MCF 10A (cell line): ENCODE results near the gene FBXO47. TPM values are rescaled to one million over a fixed set of nuclear protein-coding genes. Genes with fewer than 3 reads are reported as not detected.
"Not testable (repeated sequence)": the region's sequence is repeated elsewhere in the genome, so short reads cannot be mapped to it uniquely, and the experiment has no call there.

Source experiments
- BruUV-seq: library from RNA; stranded (reverse); fragments of 400-500 nt; replicated peaks from 2 replicates; lab custom pipeline; 2021; lab: Mats Ljungman, UMichigan
- CTCF ChIA-PET: fragments of 300-600 bp; sonication (Branson Sonifier 250); formaldehyde crosslinking; extraction: SDS; loops from one replicate; lab custom pipeline; 2021; ENCODE audit warnings: antibody characterized with exemption, inconsistent platforms; lab: Yijun Ruan, JAX
- POLR2A ChIA-PET: fragments of 300-600, 350-650 bp; sonication (Branson Sonifier 250); formaldehyde crosslinking; extraction: SDS; loops from one replicate; lab custom pipeline; 2020; ENCODE audit warnings: antibody characterized with exemption, inconsistent platforms; lab: Yijun Ruan, JAX
- DNase-seq: peaks from one replicate; pipeline ENCODE4 v3.0.0-alpha.2; 2018; ENCODE audit not compliant: unreplicated experiment
- H3K27ac Mint-ChIP-seq: one replicate; pipeline ENCODE4 v1.8.0; 2022; ENCODE audit warnings: mild to moderate bottlenecking, low read depth, mixed read lengths; ENCODE audit not compliant: unreplicated experiment
- H3K27me3 Mint-ChIP-seq: one replicate; pipeline ENCODE4 v1.8.0; 2022; ENCODE audit warnings: mixed read lengths; ENCODE audit not compliant: insufficient read depth, unreplicated experiment
- H3K36me3 Mint-ChIP-seq: one replicate; pipeline ENCODE4 v1.8.0; 2022; ENCODE audit warnings: mild to moderate bottlenecking, moderate library complexity, mixed read lengths; ENCODE audit not compliant: insufficient read depth, unreplicated experiment
- H3K4me1 Mint-ChIP-seq: one replicate; pipeline ENCODE4 v1.8.0; 2022; ENCODE audit warnings: mixed read lengths; ENCODE audit not compliant: insufficient read depth, unreplicated experiment
- H3K4me3 Mint-ChIP-seq: one replicate; pipeline ENCODE4 v1.8.0; 2022; ENCODE audit warnings: mild to moderate bottlenecking, moderate library complexity, mixed read lengths; ENCODE audit not compliant: unreplicated experiment
- H3K9me3 Mint-ChIP-seq: one replicate; pipeline ENCODE4 v1.8.0; 2022; ENCODE audit warnings: mixed read lengths; ENCODE audit not compliant: unreplicated experiment
- intact Hi-C: fragments of 100-400 bp; cut with micrococcal nuclease; formaldehyde crosslinking; loops from 2 replicates; pipeline ENCODE4 v1.14.1; 2022
- total RNA-seq: library from RNA; stranded (reverse); gene quantifications from 2 replicates; pipeline ENCODE4 v1.2.3, GENCODE V29; 2022
- TF ChIP-seq, protein P1 (sequence below): fragments of 200-600 bp; IDR thresholded peaks from one replicate; pipeline ENCODE4 v1.8.0; 2022; ENCODE audit warnings: antibody characterized with exemption, mild to moderate bottlenecking; ENCODE audit not compliant: unreplicated experiment

The FBXO47 gene
- total RNA-seq, 1 experiment from 2014 or later, result not detected

DNA sequence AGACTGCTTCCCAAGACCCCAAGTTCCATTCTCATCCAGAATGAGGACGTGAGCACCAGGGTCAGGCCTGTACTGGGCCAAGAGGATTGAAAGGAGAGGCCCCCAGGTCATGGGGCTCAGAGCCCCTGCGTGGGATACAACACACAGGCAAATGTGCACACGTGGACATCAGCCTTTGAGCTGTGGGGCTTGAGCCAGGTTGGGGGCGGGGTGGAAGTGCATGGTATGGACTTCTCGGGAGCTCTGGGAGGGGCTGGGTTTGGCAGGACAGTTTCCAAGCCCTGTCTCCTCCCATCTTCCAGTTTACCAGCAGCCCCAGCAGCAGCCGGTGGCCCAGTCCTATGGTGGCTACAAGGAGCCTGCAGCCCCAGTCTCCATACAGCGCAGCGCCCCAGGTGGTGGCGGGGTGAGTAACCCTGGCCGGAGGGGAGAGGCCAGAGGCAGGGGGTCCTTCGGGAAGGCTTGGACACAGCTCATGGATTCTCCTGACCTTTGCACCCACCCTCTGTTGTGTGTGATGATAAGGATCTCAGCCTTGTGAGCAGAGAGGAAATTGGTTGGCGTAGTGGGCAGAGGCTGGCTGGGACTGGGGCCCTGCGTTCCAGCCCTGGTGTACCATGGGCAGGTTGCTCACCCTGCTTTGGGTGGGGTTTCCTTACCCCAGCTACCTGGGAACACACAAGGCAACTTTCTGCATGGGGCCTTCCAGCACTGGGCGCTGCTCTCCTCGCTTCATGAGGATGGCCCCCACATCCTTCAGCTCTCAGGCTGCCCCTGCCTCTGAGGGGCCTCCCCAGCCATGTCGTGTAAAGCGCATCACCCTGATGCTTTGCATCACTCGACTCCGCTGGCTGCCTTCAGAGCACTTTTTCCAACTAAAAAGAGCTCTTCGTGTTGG, 52.2 kb downstream of the FBXO47 start:
- no peak for DNase-seq
- ChIA-PET CTCF (interaction anchor here (0.6 kb wide), 1 partner anchor 238 kb away, joined by 4 read pairs; no protein-coding TSS in a partner anchor), POLR2A (interaction anchor here (0.7 kb wide), 1 partner anchor 43 kb away, joined by 3 read pairs; no protein-coding TSS in a partner anchor)
- no TSS peak for BruUV-seq
- H3K27me3 Mint-ChIP-seq, result no peaks in the 10 kb centered on the region
- H3K27ac Mint-ChIP-seq, result no peak overlapping the region
- peaks cover 75% of the 10 kb centered on the region for H3K36me3 Mint-ChIP-seq
- intact Hi-C loops, result no loop called here
- TF ChIP-seq, protein P1, sequence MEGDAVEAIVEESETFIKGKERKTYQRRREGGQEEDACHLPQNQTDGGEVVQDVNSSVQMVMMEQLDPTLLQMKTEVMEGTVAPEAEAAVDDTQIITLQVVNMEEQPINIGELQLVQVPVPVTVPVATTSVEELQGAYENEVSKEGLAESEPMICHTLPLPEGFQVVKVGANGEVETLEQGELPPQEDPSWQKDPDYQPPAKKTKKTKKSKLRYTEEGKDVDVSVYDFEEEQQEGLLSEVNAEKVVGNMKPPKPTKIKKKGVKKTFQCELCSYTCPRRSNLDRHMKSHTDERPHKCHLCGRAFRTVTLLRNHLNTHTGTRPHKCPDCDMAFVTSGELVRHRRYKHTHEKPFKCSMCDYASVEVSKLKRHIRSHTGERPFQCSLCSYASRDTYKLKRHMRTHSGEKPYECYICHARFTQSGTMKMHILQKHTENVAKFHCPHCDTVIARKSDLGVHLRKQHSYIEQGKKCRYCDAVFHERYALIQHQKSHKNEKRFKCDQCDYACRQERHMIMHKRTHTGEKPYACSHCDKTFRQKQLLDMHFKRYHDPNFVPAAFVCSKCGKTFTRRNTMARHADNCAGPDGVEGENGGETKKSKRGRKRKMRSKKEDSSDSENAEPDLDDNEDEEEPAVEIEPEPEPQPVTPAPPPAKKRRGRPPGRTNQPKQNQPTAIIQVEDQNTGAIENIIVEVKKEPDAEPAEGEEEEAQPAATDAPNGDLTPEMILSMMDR, result no peak
- no peak overlapping the region for H3K4me3 Mint-ChIP-seq
- no peaks in the 10 kb centered on the region for H3K9me3 Mint-ChIP-seq
- no peaks in the 10 kb centered on the region for H3K4me1 Mint-ChIP-seq

DNA sequence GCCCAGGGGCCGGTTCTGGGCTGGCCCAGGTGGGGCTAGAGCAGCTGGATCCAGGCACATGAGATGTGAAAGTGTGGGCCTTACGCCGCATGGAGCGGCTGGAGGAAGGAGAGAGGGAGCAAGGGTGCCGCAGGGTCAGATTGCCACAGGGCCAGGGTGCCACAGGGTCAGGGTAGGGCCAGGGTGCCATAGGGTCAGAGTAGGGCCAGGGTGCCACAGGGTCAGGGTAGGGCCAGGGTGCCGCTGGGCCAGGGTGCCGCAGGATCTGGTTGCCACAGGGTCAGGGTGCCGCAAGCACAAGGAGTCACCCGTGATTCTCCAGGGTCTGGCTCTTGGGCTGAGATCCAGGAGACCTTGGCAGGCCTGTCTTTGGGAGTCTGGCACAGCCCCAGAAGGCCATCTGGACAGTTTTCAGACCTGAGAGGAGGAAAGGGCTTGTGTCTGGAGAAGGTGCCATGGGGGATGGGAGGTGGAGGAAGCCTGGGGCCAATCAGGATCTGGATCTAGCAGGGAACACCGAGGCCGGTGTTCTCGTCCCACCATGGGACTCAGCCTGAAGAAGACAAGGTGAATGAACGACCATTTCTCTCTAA, 54.9 kb downstream of the FBXO47 start:
- no TSS peak for BruUV-seq
- TF ChIP-seq, protein P1, result no peak
- no peaks in the 10 kb centered on the region for H3K4me1 Mint-ChIP-seq
- ChIA-PET POLR2A (interaction anchor here (1.1 kb wide), 1 partner anchor 25 kb away, joined by 3 read pairs; no protein-coding TSS in a partner anchor), CTCF (no interaction called here)
- intact Hi-C loops, result no loop called here
- H3K9me3 Mint-ChIP-seq, result no peaks in the 10 kb centered on the region
- no peaks in the 10 kb centered on the region for H3K27me3 Mint-ChIP-seq
- peak overlapping the region; percentile 42 for H3K27ac Mint-ChIP-seq
- H3K36me3 Mint-ChIP-seq, result peaks cover 56% of the 10 kb centered on the region
- H3K4me3 Mint-ChIP-seq, result no peak overlapping the region
- DNase-seq, result no peak

DNA sequence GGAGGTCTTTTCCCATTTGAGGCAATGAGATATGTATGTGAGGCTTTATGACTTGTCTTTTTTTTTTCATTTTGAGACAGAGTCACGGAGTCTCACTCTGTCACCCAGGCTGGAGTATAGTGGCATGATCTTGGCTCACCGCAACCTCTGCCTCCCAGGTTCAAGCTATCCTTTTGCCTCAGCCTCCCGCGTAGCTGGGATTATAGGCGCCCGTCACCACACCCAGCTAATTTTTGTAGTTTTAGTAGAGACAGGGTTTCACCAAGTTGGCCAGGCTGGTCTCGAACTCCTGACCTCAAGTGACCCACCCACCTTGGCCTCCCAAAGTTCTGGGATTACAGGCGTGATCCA, 55.5 kb downstream of the FBXO47 start:
- intact Hi-C loops, DNase-seq, H3K4me3 Mint-ChIP-seq, BruUV-seq, POLR2A ChIA-PET, CTCF ChIA-PET, H3K27me3 Mint-ChIP-seq, H3K4me1 Mint-ChIP-seq, H3K9me3 Mint-ChIP-seq: not testable (repeated sequence)
- Mint-ChIP-seq H3K36me3 (peaks cover 50% of the 10 kb centered on the region), H3K27ac (peak overlapping the region; percentile 42)

DNA sequence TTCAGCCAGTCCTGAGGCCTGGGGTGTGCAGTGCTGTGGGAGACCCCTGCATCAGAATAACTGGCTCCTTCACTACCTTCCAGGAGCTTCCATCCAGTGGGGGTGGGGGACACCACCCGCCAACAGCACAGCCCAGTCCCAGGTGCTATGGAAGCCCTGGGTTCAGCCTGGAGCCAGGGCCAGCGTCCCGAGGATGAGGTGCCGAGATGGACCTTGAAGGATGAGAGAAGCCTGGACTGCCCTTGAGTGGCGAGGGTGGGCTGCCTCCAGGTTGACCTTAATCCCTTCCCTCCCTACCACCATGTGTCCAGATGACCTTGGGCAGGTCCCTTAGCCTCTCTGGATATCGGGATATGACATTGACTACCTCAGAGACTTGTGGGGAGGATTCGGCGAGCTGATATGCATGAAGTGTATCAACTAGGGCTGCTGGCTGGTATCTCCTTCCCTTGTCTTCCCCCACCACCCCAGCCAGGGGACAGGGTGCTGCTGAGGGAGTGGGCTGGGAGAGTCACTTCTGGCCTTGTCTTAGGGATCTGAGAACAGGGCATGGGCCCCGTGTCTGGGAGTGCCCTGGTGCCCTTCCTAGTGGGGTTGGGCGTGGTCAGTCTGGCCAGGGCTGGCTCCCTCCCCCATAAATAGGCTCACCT, 56.0 kb downstream of the FBXO47 start:
- TF ChIP-seq, protein P1, result no peak
- DNase-seq, result no peak
- intact Hi-C loops, result no loop called here
- BruUV-seq, result no TSS peak
- POLR2A ChIA-PET, result interaction anchor here (1.4 kb wide), 1 partner anchor 40 kb away, joined by 3 read pairs; no protein-coding TSS in a partner anchor
- no peaks in the 10 kb centered on the region for H3K4me1 Mint-ChIP-seq
- no peaks in the 10 kb centered on the region for H3K9me3 Mint-ChIP-seq
- peak overlapping the region; percentile 42 for H3K27ac Mint-ChIP-seq
- H3K36me3 Mint-ChIP-seq, result peaks cover 50% of the 10 kb centered on the region
- CTCF ChIA-PET, result interaction anchor here (0.6 to 1.2 kb wide), 3 partner anchors 9 to 278 kb away, joined by 3 to 6 read pairs (median 3); no protein-coding TSS in a partner anchor
- no peaks in the 10 kb centered on the region for H3K27me3 Mint-ChIP-seq
- no peak overlapping the region for H3K4me3 Mint-ChIP-seq
